ENCODE measurements around the gene CCDC142. TPM values are rescaled to one million over a fixed set of nuclear protein-coding genes. Genes with fewer than 3 reads are reported as not detected.

Gene CCDC142
- total RNA-seq, 6 experiments from 2014 or later = 5.9 to 15.4 (median 11.2) TPM

DNA sequence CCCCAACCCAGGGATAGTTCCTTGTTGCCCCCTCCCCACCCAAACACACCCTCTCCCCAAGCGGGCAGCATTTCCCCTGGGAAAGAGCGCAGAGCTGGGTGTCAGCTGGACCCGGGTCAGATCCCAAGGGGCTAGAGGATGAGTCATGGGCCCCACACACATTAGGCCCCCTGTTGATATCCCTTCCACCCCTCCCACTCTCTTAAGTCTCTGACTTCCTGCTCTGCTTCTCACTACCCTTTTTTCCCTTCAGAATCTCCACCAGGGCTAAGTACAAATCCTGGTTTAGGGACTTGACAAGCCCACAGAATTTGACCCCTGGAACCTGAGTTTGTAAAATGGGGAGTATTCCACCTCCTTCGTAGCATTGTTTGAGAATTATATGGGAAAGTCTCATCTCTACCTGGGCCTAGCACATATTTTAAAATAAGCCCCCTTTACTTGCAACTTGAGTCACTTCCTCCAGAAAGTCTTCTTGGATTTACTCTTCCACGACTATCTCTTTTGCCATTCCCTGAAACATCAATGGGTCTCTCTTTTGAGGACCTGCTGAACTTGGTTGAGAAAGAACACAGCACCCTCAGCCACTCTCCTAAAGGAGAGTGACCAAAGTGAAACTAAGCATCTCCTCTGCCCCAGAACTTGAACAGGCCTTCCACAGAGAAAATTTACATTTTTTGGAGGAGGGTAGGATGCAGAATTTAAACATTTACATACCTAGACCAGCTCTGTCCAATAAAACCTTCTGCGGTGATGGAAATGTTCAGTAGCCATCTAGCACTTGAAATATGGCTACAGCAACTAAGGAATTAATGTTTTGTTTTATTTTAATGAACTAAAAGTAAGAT, 45.7 kb downstream of the CCDC142 start:
- Histone ChIP-seq H3K27ac (no peak overlapping the region), H3K4me3 (no peak overlapping the region), H3K27me3 (no peaks in the 10 kb centered on the region), H3K4me1 (peaks cover 0 to 27% (median 9%) of the 10 kb centered on the region in 4 donors), H3K36me3 (peaks cover 0 to 6% (median 2%) of the 10 kb centered on the region in 4 donors), H3K9me3 (no peaks in the 10 kb centered on the region)
- 69% methylated on average over 4 of the region's 6 CpGs for WGBS (ENCODE audit: insufficient coverage, low coverage, low lambda C conversion rate, missing lambda C conversion rate)
- DNase-seq (no peak), ATAC-seq (no peak)
- intact Hi-C loops (cut with DNase I) = no loop called here
- TF ChIP-seq, protein P1, sequence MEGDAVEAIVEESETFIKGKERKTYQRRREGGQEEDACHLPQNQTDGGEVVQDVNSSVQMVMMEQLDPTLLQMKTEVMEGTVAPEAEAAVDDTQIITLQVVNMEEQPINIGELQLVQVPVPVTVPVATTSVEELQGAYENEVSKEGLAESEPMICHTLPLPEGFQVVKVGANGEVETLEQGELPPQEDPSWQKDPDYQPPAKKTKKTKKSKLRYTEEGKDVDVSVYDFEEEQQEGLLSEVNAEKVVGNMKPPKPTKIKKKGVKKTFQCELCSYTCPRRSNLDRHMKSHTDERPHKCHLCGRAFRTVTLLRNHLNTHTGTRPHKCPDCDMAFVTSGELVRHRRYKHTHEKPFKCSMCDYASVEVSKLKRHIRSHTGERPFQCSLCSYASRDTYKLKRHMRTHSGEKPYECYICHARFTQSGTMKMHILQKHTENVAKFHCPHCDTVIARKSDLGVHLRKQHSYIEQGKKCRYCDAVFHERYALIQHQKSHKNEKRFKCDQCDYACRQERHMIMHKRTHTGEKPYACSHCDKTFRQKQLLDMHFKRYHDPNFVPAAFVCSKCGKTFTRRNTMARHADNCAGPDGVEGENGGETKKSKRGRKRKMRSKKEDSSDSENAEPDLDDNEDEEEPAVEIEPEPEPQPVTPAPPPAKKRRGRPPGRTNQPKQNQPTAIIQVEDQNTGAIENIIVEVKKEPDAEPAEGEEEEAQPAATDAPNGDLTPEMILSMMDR (IDR thresholded peaks at IDR 0.05) = no peak
- TF ChIP-seq POLR2A (IDR thresholded peaks at IDR 0.05) = no peak

DNA sequence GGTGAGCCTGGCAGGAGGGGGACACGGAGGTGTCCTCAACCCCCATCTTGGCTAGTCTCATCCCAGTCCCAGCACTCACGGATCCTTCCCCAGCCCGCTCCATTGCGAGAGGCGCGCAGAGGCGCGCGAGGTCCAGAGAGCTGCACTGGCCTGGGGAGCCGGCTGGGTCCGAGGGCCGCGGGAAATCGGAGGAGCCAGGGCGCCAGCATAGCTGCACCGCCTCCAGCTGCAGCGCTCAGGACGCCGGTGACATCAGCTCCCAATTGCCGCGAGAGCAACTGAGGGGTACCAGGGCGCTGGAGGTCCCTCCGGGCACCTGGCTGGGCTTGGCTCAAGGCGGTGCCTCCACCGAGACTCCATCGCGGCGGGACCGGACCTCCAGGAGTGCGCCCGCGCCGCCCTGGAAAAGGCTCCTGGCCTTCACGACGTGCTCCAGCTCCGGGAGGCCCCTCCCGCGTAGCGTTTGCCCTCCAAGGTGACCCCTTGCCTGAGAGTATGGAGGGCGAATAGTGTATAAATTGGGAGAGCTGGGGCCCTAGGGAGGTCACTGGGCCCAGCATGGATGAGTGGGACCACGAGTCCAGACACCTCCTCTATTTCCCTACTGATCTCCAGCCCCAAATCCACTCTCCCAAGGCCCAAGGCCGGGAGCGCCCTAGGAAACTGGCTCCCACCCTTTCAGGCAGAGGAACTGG, 46.5 kb downstream of the CCDC142 start:
- H3K36me3 ChIP-seq = peaks cover 0 to 13% (median 3%) of the 10 kb centered on the region in 4 donors
- no peak overlapping the region for H3K27ac ChIP-seq
- intact Hi-C loops (cut with DNase I) = no loop called here
- no peaks in the 10 kb centered on the region for H3K27me3 ChIP-seq
- WGBS (ENCODE audit: insufficient coverage, low coverage, low lambda C conversion rate, missing lambda C conversion rate) = 100% methylated on average over 2 of the region's 43 CpGs
- H3K9me3 ChIP-seq = no peaks in the 10 kb centered on the region
- peaks cover 0 to 32% (median 11%) of the 10 kb centered on the region in 4 donors for H3K4me1 ChIP-seq
- ATAC-seq = no peak
- no peak for TF ChIP-seq POLR2A (IDR thresholded peaks at IDR 0.05)
- TF ChIP-seq, protein P1 (IDR thresholded peaks at IDR 0.05) = no peak
- no peak overlapping the region for H3K4me3 ChIP-seq
- peak in 1 of 3 donors; percentile 45 for DNase-seq

DNA sequence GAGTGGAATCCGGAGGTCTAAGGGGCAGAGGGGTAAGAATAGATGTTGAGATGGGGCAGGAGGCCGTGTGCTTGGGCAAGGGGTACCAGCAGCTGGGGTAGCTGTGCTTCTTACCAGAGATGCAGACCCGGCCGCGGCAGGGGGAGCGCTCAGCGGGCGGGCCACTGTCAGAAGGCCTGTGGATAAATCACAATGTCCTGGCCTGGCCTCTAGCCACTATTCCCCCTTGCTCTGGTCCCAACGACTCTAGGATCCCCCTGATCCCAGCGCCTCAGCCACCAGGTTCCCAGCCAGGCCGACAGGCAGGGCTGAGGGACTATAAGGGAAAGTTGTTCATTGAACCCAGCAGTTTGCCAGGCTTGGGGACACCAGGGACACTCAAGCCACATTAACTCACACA, 52.3 kb downstream of the CCDC142 start:
- Histone ChIP-seq H3K36me3 (peaks cover 0 to 52% (median 20%) of the 10 kb centered on the region in 4 donors), H3K27me3 (no peaks in the 10 kb centered on the region), H3K4me3 (peak overlapping the region in 1 of 3 donors; percentile 43), H3K4me1 (peaks cover 0 to 29% (median 15%) of the 10 kb centered on the region in 4 donors), H3K9me3 (no peaks in the 10 kb centered on the region), H3K27ac (peak overlapping the region in 1 of 3 donors; percentile 63)
- WGBS (ENCODE audit: insufficient coverage, low coverage, low lambda C conversion rate, missing lambda C conversion rate) = 25% methylated on average over 1 of the region's 11 CpGs
- intact Hi-C loops (cut with DNase I) = no loop called here
- DNase-seq = peak in 1 of 3 donors; percentile 53
- TF ChIP-seq POLR2A (IDR thresholded peaks at IDR 0.05) = no peak
- TF ChIP-seq, protein P1 (IDR thresholded peaks at IDR 0.05) = no peak
- ATAC-seq = peak; percentile 4 to 33 (median 18)

DNA sequence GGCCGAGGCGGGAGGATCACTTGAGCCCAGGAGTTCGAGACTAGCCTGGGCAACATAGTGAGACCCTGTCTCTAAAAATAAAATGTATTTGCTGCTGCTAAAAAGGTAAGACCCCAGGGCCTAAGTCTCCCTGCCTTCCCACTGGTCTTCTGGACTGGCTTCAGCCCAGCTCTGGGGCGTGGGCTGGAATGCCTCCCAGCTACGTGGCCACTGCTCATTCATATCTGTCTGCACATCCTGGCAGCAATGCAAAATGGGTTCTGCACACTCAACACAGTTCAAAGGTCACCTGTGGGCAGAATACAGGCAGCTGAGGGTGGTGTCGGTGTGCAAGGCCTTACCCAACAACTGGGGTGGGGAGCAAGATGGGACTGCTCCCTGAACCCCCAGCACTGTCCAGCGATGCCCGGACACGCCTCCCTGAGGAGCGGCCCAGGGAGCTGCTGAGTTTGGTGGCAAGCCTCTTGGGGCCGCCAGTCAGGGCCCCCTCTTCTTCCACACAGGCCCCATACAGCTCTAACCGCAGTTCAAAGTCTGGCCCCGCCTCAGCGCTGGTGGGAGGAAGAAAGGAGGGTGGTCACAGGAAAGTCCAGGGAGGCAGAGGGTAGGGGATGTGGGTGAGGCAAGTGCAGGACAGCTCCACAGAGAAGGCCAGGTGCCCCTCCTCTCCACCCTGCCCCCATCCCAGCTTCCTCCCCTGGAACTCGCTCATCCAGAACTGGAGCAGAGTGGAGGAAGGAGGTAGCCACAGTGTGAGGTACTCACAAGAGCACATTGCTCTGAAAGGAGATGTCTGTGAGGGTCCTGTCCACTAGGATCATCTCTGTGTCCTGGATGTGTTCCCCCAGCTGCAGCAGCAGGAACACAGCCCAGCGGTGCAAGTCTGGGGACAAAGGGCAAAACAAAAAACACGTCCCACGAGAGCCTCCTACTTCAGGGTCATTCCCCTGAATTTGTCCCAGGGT, 53.0 kb downstream of the CCDC142 start:
- Histone ChIP-seq H3K36me3 (peaks cover 0 to 59% (median 20%) of the 10 kb centered on the region in 4 donors), H3K27ac (peak overlapping the region in 2 of 3 donors; percentile 23 to 63), H3K27me3 (no peaks in the 10 kb centered on the region), H3K4me3 (peak overlapping the region in 2 of 3 donors; percentile 43), H3K9me3 (no peaks in the 10 kb centered on the region), H3K4me1 (peaks cover 0 to 29% (median 15%) of the 10 kb centered on the region in 4 donors)
- peak; percentile 70 to 92 (median 85) for DNase-seq
- no peak for TF ChIP-seq POLR2A (IDR thresholded peaks at IDR 0.05)
- TF ChIP-seq, protein P1 (IDR thresholded peaks at IDR 0.05) = no peak
- ATAC-seq = peak; percentile 84 to 89 (median 88)
- intact Hi-C loops (cut with DNase I) = no loop called here
- 14% methylated on average over 3 of the region's 18 CpGs for WGBS (ENCODE audit: insufficient coverage, low coverage, low lambda C conversion rate, missing lambda C conversion rate)
